ENCODE results near the gene FAM187B.
"Not testable (repeated sequence)": the region's sequence is repeated elsewhere in the genome, so short reads cannot be mapped to it uniquely, and the experiment has no call there.

FAM187B gene

DNA sequence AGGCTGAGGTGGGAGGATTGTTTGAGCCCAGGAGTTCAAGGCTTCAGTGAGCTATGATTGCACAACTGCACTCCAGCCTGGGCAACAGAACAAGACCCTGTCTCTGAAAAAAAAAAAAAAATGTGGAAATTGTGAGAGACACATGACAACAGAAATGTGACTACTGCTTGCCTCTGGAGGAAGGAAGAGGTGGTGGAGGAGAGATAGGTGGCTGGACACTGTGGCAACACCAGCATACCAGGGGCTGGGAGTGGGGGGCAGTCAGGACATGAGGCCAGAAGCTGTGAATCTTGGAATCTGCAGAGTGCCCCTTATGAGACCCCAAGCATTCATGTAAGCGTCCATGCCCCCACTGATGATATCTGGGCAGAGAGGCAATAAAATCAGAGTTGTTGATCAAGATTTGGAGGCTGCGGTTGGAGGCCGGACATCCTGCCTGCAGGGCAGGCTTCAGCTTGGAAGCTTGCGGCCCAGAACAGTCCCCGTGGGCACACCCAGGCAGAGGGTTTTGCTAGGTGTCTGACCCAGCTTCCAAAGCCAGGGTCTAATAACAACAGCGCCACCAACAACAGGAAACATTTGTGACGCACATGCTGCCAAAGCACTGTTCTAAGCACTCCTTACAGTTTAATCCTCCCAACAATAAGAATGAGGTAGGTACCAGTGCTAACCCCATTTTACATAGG is 16.9 kb downstream of the FAM187B start:
- DNase-seq: no peak

DNA sequence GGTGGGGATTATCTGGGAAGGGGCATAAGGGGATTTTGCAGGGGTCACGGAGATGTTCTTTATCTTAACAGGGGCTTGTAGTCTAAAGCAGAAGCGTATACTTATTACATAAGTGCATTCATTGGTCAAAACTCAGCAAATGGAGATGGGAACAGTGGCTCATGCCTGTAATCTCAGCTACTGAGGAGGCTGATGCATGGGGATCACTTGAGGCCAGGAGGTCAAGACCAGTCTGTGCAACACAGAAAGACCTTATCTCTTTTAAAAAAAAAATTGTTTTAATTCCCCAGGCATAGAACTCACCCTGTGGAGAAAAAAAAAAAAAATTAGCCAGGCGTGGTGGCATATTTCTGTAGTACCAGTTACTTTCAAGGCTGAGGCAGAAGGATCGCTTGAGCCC is 18.9 kb downstream of the FAM187B start:
- no peak for DNase-seq

DNA sequence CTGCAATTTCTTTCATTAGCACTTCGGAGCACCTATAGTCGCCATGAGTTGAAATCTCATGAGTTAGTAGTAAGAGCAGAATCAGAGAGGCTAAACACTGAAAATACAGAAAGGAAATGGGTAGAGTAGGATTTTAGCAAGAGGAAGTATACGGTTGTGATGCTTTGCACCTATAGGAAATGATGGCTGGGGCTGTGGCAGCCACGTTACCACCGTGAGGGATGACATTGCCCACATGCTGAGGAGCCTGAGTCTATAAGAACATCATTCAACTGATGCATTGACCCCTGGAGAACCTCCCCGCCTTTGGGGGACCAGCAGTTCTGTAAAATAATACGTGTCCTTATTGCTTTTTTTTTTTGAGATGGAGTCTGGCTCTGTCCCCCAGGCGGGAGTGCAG is 20.4 kb downstream of the FAM187B start:
- no peak for DNase-seq

DNA sequence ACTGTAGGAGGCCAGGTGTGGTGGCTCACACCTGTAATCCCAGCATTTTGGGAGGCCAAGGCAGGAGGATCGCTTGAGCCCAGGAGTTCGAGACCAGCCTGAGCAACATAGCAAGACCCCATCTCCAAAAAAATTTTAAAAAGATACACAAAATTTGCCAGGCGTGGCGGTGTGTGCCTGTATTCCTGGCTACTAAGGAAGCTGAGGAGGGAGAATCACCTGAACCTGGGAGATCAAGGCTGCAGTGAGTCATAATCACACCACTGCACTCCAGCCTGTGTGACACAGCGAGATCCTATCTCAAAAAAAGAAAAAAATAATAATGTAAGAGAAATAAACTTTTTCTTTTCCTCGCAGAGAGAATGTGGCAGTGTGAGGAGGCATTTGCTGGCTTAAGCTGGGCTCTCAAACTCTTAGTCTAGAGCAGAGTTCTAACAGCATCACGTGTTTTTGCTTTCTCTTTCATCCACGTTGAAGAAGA is 21.1 kb downstream of the FAM187B start:
- no peak for DNase-seq

DNA sequence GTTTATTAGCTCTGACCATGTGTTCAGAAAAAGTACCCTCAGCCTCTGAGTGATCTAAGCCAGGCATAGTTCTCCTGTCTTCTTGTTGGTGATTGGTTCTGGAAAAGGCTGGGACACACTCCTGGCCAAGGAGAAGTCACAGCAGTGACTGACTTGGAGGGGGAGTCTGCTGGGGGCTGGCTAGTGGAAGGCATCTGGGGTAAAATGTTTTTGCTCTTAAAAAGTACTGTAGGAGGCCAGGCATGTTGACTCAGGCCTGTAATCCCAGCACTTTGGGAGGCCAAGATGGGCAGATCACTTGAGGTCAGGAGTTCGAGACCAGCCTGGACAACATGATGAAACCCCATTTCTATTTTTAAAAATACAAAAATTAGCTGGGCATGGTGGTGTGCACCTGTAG is 21.7 kb downstream of the FAM187B start:
- DNase-seq: no peak

DNA sequence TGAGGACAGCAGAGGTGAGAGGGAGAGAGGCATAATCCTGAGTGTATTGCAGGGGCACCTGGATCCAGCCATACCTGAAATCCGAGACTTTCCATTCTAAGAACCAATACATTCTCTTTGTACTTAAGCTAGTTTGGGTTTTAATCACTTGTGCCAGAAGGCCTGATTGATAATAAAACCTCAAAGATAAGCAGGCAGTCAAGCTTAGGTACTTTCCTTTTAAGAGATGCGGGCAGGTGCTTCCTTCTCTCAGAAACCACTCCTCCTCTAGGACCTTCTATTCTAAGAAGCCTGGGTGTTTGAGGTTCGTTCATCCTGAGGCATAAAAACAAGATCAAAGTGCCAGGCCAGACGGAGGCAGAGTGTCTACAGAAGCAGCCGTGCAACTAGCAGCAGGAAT is 22.2 kb downstream of the FAM187B start:
- DNase-seq: no peak

DNA sequence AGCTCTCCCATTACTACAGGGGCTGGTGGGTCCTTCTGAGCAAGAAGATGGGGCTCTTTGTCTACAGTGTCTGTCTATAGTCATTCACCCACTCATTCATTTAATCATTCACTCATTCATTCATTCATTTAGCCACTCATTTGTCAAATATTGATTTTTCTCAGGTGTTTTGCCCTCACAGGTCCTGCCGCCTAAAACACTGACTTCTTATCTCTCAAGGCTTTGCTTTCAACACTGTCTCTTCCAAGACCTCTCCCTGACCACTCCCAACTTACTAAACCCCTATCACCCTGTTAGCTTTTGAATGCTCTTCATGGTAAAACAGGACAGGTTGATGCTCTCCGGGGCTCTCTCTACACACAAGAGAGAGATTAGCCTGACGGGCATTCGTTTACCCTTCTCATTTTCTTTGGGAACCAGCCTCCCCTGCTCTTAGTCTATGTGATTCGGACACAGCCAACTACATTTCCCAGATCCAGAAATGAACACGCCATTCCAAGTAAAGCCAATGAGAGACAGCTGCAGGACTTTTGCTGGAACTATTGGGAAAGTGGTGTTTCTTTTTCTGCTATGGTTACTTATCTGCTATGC is 22.7 kb downstream of the FAM187B start:
- DNase-seq: no peak

DNA sequence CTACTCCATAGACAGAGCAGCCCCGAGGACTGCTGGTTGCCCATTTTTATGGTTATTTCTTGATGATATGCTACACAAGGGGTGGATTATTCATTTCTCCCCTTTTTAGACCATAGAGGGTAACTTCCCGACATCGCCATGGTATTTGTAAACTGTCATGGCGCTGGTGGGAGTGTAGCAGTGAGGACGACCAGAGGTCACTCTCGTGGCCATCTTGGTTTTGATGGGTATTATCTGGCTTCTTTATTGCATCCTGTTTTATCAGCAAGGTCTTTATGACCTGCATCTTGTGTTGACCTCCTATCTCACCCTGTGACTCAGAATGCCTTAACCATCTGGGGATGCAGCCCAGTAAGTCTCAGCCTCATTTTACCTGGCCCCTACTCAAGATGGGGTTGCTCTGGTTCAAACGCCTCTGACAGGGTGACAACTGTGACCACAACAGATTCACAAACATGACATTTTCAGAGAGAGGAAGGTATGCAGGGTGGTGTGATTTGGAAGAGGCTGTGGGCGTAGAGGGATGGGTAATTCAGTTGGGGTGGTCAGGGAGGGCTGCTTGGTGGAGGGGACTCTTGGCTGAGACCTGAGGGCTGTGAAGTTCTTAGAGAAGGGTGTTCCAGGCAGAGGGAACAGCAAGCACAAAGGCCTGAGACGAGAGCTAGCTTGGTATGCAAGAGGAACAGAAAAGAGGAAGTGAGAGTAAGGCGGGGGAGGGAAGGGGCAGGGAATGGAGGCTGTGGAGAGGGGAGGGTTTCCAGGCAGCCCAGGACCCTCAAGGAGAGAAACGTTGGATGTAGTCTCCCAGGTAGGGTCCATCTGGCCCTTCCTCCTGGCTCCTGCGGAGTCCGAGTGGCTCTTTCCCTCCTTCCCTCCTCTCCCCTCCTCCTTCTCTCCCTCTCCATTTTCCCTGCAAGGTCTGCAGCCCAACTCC is 23.5 kb downstream of the FAM187B start:
- DNase-seq: no peak

DNA sequence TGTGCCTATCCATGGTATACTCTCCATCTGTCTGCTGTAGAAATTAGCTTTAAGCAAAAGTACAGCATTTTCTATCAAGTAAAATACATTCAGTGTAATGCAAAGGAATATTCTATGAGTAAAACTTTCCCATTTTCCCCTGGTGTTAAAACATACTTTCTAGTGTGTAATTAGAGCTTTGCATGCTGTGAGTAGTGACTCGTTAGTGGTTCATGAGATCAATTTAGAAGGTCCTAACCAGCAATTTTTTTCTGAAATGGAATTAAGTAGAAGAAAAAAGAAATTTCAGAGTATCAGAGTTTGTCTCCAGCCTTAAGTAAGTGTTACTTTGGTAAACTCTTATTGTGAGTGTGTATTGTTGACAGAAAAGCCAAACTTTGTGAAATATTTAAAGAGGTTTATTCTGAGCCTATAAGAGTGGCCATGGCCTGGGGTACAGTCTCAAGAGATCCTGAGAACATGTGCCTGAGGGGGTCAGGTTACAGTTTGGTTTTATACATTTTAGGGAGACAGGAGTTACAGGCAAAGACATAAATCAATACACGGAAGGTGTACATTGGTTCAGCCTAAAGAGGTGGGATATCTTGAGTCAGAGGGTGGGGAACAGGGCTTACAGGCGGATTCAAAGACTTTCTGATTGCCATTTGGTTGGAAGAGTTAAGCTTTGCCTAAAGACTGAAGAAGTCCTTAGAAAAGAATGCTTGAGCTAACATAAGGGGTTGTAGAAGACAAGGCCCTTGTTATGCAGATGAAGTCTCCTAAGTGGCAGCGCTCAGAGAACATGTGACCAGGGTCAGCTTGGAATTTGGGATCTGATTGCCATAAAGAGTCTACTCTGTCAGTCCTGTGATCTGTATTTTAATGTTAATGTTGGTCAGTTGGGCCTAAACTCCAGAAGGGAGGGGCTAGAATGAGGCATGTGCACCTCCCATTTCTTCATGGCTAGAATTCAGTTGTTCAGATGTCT is 25.5 kb downstream of the FAM187B start:
- no peak for DNase-seq

DNA sequence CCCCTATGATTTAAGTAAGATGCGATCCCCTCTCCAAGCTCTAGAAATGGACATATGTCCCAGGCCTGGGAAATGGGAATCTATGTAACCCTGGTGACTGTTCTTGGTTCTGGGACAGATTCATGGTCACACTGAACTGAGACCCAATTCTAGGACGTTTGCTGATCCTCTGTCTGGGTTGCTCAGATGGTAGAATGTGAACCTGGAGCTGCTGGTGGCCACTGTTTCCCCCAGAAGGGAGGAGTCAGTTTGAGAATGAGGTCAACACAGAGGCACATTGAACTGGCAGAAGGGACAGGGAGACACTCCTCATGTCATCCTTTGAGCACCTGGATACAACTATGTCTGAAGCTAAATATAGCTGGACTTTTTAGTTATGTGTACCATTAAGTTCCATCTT is 29.1 kb downstream of the FAM187B start:
- no peak for DNase-seq

DNA sequence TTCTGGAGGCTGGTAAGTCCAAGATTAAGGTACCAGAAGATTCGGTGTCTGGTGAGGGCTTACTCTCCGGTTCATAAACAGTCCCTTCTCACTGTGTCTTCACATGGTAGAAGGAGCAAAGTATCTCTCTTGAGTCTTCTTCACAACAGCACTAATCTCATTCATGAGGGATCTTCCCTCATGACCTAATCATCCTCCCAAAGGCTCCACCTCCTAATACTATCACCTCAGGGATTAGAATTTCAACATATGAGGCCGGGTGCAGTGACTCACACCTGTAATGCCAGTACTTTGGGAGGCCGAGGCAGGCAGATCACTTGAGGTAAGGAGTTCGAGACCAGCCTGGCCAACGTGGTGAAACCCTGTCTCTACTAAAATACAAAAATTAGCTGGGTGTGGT is 31.7 kb downstream of the FAM187B start:
- DNase-seq: not testable (repeated sequence)

DNA sequence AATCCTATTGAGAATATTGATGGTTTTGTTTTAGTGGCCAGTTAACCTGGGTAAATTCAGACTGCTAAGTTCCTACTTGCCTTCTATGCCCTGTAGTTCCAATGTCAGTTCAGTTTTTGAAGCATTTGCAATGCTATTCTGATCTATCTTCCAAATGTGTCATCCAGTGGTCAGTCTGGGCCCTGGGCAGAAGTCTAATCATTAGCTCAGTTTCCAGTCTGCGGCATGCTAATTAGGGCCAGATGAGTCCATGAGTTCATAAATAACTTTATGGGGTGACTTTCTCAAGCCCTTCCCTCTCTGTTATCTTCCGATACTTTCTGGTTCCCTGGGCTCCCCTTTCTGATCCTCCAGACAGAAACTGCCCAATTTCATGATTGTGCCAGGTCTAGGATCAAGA is 32.7 kb downstream of the FAM187B start:
- DNase-seq: no peak

DNA sequence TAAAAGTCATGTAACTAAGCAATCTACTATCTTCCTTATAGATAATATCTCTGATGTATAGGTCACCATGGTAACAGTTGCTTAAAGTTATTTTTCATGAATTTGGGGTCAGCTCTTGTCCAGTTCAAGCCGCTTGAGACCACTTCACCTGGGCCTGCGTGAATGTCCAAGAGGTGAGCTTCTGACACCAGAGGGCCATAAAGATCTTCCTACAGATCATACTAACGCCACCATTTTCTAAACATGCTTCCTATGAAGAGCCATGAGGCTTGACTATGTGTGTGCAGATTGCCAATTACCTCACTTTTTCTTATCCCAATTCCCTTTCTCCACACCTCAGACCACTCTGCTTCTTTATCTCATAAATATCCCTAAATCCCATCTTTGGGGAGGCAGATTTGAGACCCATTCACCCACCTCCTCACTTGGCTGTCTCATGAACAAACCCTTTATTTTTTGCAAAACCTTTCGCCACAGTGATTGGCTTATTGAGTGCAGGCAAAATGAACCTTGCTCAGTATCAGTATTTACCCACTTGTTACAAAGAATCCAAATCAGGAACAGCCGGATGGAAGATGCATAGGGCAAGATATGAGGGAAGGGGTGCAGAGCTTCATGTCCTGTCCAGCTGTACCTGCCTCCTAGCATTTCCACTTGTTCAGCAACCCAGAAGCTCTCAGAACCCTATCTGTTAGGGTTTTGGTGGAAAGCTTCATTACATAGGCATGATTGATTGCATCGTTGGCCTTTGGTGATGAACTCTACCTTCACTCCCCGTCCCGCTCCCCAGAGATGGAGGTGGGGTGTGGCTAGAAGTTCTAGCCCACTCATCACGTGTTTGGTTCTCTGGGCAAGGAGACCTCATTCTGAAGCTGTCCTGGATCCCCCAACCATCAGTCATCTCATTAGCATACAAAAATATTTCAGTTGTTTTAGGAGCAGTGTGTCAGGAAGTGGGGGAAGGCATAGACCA is 34.2 kb downstream of the FAM187B start:
- DNase-seq: no peak

DNA sequence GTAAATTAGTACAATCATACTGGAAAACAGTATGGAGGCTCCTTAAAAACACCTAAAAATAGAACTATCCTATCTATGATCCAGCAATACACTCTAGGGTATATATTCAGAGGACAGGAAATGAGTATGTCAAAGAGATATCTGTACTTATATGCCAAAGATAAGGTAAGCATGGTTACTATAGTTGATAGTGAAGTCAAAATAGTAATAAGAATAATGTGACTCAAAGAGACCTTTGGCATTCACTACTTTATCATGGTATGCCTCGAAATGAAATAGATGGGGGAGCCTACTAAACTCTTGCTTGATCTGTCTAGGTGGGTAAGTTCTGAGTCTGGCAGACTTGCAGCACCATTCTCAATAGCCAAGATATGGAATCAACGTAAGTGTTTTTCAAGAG is 43.7 kb downstream of the FAM187B start:
- no peak for DNase-seq

DNA sequence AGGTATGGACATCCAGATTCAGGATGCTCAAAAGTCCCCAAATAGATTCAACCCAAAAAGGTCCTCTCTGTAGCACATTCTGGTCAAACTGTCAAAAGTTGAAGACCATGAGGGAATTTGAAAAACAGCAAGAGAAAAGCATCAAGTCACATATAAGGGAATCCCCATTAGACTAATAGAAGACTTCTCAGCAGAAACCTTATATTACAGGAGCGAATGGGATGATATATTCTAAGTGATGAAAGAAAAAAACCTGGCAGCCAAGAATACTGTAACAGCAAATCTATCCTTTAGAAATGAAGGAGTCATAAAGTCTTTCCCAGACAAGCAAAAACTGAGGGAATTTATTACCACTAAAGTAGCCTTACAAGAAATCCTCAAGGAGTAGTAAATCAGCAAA is 44.3 kb downstream of the FAM187B start:
- no peak for DNase-seq

DNA sequence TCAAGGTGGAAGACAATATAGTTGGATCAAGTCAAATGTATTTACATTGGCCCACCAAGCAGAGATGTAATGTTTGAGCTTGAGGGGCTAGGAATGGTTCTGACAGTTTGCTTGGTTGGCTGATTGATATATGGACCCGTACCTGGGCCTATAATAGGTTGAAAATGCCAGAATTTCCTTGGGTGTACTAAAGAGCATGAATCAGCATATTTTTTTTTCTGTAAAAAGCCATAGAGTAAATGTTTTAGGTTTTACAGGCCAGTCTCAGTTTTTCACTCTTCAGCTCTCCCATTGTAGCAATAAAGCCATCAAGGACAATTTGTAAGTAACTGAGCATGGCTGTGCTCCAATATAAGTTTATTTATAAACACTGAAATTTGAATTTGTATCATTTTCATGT is 47.2 kb downstream of the FAM187B start:
- DNase-seq: no peak

DNA sequence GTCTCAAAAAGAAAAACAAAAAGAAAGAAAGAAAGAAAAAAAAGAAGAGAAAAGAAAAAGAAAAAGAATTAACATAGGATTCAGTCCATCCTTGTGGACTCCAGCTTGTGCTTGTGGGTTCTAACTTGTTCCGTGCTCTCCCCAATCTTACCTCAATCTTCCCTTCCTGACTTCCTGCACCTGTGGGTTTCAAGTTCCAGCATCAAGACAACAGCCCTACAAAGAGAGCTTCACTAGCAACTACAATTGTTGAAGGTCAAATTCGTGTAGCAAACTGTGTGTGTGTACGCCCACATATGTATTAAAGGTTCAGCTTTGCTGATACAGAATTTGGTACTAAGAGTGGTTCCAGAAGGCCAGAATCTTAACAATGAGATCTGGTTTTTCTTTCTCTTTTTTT is 48.7 kb downstream of the FAM187B start:
- DNase-seq: no peak

DNA sequence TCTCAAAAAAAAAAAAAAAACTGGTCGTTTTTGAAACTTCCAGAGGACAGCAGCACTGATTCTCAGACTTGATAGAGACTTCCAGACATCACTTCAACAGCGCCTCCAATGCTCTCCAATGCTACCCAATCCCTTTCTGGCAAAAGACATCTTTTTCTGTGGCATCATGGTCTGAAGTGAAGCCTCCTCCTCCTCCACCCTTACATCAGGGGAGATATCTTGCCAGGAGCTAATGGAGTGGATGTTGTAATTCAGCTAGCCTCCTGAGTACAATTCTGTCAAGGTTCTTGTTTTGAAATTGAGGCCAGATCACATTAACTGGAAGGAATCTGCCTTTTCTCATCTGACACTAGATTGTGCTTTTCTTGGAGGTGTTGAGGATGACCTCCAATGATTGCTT is 49.8 kb downstream of the FAM187B start:
- no peak for DNase-seq

DNA sequence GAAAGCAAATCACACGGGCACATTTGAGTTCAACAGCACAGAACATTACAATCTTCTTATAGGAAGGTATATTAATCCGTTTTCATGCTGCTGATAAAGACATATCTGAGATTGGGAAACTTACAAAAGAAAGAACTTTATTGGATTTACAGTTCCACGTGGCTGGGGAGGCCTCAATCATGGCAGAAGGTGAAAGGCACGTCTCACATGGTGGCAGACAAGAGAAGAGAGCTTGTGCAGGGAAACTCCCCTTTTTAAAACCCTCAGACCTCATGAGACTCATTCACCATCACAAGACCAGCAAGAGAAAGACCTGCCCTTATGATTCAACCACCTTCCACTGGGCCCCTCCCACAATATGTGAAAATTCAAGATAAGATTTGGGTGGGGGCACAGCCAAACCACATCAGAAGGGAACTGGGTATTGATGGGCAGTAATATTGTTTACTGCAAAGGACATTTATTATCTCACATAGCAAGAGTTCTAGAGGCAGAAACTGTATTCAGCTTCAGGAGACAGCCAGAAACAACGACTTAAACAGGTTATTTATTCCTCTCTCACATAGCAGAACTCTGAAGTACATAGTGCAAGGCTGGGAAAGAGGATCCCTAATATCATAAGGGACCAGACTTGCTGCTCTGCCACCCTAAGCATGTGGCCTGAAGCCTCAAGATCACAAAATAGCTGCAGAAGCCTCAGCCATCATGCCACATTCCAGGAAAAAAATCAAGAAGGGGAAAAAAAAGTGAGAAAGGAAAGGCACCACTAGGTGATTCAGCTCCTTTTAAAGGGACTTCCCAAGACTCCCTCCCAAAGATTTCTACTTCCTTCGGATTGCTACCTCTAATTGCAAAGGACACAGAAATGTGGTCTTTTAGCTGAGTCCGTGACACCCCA is 50.9 kb downstream of the FAM187B start:
- DNase-seq: no peak

DNA sequence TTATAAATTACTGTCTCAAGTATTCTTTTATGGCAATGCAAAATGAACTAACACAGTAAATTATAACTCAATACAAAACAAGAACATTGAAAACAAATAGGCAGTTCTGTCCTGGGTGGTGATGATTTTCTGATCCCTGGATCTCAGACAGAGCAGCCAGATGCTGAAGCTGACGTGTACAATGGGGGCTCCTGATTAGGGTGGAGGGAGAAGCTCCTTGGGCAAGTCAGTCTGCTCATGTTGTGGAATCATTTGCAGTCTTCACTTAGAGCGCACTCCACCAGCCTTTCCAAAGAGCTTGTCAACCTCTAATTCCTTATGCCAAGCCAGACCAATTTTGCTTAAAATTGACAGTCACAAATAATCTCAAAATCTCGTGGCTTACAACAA is 52.4 kb downstream of the FAM187B start:
- DNase-seq: no peak
